Activated T-helper 1 cell treated with Interleukin-2 at 50 U/mL for 16 hours (primary cell): Measurements from ENCODE around the gene ARMC9.

ENCODE experiments used
- DNase-seq: peaks from one replicate; pipeline ENCODE4 v3.0.0-alpha.2; 2020; ENCODE audit warnings: low read depth

ARMC9 gene

DNA sequence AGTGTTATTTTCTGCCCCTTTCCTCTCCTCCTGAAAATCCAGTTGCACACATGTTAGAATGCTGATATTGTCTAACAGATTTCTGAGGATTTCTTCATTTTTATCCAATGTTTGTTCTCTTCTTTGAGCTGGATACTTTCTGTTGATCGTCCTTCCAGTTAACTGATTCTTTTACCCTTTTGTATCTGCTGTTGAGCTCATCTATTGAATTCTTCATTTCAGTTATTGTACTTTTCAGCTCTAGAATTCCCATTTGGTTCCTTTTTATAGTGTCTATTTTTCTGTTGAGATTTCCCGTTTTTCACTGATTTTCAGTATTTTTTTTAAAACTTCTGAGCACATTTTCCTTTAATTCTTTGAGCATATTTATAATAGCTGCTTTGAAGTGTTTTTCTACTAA, 119.1 kb downstream of the ARMC9 start:
- DNase-seq = no peak

DNA sequence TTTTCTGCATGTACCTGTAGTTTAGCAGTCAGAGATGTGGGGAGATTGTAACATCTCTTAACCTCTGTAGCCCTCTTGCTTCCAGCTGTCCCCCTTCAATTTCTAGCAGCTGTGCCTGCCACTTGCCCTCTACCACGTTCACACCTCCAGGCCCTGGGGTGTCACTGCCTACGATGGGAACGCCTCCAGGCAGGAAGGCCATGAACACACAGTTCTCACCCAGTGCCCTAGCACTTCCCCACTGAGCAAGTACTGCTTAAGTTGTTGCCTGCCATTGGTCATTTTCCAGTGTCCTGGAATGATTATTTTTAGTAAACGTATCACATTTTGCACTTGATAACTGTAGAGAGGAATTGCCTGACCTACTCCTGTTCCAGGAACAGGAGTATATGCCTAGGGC, 120.0 kb downstream of the ARMC9 start:
- DNase-seq = no peak

DNA sequence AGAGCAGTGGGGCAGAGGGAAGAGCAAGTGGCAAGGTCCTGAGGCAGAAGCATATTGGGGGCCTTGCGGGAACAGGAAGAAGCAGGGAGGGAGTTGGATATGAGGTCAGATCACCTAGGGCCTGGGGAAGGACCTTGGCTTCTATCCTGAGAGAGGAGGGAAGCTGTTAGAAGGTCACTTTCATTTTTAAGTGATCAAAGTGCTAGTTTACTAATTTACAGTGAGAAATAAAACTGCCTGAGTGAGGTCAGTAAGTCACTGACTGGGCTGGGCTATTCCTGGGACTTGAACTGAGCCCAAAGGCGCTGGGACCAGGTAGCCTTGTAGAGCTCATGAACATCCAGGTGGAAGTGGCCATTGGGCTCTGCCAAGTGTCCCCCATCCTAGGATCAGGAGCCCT, 120.5 kb downstream of the ARMC9 start:
- no peak for DNase-seq

DNA sequence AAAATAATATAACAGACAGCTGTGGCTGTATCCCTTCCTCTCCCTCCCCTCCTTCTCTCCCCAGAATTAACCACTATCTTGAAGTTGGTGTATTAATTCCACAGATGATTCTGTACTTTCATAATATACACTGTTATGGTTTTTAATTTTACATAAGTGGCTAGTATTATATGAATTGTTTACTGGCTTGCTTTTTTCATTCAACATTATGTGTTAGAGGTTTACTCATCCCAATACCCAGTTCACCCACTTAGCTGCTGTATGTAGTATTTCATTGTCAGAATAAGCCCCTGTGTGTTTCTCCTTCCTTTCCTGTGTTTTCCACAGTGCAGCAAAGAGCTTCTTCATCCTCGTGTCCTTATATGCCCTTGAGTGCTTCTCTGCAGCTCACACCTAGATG, 121.4 kb downstream of the ARMC9 start:
- no peak for DNase-seq

DNA sequence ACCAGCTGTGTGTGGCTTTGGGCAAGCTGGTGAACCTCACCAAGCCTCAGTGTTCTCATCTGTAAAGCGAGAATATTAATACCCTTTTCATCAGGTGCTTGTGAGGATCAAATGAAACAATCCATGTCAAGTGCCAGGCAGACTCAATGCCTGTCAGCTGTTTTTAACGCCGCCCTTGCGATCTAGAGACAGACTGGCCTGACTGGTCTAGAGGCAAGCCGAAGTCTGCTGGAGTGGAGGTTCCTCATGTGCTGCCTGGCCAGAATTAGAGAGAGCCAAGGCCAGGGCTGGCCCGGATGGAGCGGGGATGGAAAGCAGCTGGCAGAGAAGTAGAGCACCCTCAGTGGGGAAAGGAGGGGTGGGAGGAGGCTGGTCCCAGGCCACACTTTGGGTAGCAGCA, 122.6 kb downstream of the ARMC9 start:
- DNase-seq = no peak

DNA sequence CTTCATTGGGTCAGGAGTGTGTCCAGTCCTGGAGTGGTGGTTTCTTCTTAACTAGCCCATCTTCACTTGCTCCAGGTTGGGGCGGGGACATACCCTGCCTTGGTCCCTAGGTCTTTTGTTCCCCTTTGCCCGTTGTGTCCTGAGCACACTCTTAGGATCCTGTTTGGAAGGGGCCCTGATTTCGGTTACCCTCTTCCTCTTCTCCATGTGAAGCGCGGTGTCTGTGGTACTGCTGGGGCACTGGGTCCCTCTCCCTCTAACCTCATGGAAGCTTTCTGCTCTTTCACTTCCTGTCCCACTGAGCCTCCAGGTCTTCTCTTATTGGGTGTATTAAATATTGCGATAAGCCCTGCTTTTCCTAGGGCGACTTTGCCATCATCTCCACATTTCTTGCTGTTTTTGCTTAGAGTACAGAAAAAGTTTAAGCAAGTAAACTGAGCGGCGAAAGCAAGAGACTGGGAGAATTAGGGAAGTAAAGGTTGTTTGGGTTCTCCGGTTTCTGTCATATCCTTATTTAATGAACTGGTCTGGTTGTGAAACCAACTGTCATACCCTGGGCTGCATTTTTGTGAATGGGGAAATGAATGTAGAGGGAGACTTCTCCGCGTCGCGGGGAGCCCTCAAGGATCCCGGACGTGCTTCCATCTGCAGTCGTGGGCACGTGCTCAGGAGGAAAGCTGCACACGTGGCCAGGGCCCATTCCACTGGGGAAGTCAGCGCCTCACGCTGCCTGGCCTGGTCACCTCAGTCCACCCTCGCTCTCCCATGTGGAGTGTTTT, 123.3 kb downstream of the ARMC9 start:
- DNase-seq = no peak

DNA sequence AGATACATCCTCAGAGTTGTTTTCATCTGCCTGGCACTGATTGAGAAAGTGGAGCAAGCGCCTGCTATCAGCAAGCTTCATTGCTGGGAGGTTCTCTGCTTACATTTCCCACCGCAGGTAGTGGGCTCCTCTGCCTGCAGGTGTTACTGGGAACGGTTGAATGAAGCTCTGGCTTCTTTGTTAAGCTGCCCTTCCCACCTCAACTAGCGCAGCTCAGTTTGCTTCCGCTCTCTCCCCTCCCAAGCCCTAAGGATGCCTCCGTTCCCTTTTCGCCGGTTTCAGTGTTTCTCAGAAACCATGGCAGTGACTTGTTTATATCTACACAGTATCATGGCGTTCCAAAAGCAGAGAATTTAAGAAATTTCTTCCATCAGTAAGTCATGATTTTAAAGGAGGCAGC, 124.9 kb downstream of the ARMC9 start:
- DNase-seq = no peak

DNA sequence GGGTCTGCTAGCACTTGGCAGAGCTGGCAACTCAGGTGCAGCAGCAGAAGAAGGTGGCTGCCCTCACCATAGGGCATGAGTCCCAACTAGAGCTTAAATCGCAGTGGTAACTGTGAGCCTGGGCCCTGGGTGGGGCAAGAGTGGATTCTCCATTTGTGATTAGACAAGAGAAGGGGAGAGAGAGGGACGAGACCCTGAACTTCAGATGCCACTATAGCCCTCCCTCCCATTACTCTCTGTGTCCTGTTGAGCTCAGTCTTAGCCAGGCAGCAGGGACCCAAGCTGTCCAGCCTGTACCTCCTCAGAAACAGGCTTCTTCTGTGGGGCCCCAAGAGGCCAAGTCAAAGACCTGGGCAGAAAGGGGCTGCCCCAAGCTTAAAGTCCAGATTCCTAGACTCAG, 127.4 kb downstream of the ARMC9 start:
- no peak for DNase-seq

DNA sequence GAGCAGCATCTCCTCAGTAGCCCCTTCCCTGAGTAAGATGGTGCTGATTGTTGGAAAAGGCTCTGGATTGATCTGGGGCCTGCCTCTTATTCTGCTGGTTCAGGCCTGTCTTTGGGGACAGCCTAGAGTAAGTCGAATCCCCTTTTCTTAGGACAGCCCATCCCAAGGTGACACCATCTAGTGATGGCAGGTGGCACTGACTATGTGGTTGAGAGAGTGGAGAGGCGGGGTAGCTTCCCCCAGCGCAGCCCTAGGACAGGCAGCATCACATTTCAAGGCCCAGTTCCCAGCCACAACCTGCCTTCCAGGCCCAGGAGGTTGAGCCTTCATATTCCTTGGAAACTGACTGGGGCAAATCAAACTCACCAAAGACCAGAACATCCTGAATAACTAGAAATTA, 128.0 kb downstream of the ARMC9 start:
- no peak for DNase-seq

DNA sequence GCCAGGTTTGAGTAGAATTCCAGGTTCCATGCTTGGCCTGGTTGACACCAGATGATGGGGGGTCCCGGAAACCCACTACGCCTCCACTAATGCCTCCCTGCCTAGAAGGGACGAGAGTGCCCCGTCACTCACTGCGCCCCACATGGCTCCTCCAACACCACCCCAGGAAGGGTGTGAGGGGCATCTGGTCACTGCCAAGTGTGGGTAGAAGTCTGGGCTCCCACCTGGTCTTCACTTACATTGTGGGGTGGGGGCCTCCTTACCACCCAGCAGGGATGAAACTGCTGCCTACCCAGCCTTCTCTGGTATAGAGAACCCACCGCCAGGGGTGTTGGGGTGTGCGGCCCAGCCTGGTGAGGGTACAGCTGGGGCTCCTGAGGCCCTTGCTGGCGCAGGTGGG, 131.9 kb downstream of the ARMC9 start:
- DNase-seq = no peak

DNA sequence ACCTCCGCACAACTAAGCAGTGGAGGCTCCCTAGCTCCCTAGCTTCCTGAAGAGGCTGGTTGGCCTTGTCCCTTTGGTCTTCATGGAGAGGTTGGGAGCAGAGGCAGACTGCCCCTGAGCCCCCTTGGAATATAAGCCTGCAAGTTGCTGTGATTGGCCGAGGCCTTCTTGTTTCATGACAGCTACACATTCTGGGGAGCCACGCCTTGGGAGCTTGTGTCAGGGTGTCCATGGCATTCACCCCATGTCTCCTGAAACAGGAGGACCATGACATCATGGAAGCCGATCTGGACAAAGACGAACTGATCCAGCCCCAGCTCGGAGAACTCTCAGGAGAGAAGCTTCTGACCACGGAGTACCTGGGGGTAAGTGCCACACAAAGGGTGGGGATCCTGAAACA, 133.1 kb downstream of the ARMC9 start:
- DNase-seq = no peak

DNA sequence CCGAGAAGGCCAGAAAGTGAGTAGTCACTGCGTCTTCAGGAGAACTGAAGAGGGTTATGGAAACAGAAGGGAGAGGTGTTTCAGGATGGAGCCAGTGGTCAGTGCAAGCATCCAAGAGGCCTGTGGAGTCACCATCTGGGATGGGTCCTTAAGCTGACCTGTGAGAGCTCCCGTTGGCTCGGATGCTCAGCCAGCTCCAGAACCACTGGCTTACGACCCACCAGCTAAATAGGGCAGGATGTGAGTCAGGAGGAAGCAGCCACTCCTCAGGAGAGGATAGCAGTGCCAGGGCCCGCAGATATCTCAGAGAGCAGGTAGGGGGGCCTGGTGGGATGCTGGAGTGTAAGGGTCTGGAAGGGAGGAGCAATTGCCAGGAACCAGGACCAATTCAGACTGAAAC, 134.0 kb downstream of the ARMC9 start:
- DNase-seq = no peak

DNA sequence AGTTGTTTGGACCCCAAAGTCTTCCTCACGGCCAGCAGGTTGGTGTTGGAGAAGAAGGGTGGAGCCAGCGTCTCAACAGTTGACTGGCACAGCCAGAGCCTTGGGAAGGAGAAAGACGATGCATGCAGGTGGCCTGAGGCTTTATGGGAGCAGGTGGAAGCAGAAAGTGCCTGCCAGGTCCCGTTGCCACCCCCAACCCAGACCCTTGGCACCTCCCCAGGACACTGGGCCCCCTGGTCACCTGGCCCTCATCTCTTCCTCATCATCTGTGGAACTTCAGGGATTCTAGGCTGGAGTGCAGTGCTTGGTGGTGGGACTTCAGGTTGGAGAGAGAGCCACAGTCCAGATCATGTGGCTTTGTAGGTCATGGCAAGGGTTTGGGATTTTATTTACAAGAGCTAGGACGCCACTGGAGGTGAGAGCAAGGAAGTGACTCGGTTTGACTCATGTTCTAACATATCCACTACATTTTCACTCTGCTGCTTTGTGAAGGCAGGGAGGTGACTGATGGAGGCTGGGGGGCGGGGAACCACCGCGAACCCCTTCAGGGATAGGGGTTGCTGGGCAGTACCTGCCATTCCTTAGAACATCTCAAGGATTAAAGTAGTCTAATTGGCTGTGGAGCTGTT, 134.6 kb downstream of the ARMC9 start:
- DNase-seq = no peak

DNA sequence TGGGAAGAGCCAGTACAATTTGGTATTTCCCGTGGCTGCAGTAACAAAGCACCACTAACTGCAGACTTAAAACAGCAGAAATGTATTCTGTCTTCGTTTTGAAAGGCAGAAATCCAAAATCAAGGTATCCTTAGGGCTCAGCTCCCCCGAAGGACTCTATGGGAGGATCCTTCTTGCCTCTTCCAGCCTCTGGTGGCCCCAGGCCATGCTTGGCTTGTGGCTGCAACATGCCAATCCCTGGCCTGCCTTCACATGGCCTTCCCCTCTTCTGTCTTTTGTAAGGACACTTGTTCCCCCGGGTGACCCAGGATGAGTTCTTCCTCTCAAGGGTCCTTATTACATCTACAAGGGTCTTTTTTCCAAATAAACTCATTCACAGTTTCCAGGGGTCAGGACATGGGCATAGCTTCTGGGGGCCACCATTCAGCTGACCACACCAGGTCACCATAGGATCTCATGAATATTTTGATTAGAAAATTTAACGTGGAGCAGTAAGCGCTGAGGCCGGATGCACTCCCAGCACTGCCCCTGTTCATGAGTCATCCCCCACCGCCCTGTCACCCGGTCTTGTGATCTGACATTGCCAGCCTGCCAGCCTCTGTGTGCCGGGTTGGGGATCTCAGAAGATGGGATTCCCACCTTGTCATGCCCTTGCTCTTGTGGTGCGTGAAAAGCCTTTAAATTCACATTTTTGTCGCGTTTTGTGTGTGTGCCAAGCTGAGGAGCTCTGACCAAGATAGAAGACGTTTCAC, 135.9 kb downstream of the ARMC9 start:
- no peak for DNase-seq

DNA sequence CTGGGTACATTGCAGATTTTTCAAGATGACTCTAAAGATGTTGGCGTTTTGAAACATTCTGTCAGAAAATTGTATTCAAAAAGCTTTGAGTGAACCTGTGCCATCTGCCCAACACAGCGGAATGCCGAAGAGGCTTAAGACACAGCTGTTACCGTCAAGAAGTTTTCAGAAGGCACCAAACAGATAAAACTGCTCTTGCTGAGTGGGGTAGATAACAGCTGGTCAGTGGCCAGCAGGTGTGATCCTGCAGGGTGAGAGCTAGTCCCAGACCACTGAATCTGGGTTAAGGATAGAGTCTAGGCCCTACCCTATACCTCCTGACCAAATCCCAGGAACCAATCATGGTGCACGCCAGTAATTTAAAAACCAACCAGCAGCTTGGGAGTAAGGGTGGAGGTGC, 136.6 kb downstream of the ARMC9 start:
- DNase-seq = no peak

DNA sequence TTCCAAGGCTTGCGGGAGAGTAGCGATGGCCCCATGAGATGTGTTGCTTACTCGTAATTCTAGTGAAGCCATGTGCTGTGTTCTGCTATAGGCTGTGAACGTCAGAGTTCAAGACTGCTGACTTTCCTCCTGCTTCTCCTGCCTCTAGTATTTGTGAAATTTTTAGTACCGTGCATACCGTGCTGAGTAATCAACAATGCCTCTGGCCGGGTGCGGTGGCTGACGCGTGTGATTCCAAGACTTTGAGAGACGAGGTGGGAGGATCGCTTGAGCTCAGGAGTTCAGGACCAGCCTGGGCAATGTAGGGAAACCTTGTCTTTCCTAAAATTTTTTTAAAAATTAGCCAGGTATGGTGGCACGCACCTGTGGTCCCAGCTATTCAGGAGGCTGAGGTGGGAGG, 137.2 kb downstream of the ARMC9 start:
- no peak for DNase-seq

DNA sequence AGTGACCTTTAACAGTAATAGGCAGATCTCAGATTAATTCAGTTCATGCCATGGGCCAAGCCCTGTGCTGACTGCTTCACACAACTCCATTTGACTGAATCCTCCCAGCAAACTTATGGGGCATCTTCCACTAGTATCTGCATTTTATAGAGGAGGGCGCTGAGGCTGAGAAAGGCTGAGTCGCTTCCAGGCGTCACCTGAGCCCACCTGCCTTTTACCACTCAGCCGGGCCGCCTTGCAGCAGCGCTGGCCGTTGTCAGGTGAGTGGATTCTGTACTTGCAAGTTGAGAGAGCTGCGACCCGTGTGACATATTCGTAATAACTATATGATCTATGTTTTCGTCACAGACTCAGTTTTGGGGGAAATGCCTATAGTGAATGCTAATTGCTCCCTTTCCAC, 137.8 kb downstream of the ARMC9 start:
- DNase-seq = no peak

DNA sequence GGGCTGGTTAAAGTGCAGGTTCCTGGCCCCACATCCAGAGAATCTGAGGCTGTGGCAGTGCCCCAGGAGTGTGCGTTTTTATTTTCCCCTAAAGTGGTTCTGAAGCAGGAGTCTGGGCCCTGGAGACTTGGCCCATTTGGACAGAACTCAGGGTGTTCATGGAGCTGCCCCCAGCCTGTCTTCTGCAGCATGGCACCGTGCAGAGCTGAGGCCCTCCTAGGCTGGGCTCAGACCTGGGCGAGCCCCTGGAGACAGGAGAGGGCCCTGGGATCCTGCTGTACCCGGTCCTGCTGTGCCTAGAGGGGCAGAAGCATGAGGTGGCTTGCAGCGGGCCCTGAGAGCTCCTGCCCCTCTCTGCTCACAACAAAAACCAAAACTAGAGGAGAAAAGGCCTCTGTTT, 138.3 kb downstream of the ARMC9 start:
- no peak for DNase-seq

DNA sequence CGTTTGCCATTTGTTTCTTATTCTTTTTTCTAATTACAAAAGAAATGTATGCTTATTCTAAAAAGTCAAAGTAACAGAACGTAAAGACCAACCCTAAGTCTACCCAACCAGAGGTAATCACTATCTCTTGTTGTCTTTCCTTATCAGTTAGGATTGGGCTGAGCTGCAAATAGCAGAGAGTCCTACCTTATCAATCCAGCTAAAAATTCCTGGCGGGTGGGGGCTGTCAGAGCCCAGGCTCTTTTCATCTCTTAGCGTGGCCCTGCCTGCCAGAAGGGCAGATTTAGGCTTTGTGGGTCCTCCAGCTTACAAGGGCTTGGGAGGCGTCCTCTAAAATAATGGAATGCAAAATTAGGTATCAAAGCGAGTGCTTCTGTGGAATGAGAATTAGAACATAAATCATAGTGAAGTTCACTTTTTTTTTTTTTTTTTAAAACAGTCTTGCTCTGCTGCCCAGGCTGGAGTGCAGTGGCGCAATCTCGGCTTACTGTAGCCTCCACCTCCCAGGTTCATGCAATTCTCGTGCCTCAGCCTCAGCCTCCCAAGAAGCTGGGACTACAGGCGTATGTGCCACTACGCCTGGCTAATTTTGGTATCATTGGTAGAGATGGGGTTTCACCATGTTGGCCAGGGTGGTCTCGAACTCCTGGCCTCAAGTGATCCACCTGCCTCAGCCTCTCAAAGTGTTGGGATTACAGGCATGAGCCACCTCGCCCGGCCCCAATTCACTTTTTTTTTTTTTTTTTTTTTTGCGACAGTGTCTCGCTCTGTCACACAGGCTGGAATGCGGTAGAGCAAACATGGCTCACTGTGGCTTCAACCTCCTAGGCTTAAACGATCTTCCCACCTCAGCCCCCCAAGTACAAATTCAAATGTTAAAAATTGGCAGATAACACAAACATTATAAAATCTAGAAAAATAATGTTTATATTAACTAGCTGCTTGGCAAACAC, 139.7 kb downstream of the ARMC9 start:
- no peak for DNase-seq

DNA sequence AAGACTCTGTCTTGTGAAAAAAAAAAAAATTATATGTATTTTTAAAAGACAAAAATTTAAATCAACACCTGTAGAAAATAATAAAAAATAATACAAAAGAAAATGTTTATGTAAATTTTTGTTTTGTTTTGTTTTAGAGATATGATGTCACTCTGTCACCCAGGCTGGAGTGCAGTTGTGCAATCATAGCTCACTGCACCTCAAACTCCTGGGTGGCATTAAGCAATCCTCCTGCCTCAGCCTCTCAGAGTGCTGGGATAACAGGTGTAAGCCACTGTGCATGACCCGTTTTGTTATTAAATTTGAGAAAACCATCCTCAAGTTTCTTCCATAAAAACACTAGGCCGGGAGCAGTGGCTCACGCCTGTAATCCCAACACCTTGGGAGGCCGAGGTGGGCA, 140.9 kb downstream of the ARMC9 start:
- no peak for DNase-seq

DNA sequence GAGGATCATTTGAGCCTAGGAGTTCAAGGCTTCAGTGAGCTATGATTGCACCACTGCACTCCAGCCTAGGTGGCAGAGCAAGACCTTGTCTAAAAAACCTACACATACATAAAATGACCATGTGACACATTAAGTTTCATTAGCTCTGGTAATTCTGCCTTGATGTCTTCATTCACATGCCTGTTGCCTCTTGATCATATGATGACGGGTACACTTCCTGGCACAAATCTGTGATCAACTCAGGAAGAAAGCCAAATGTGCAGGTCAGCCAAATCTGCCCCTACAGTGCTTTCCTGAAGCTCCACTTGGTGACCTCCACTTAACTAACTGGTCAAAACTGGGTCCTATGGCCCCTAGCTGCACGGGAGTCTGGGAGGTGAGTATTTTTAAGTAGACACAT, 142.7 kb downstream of the ARMC9 start:
- no peak for DNase-seq

DNA sequence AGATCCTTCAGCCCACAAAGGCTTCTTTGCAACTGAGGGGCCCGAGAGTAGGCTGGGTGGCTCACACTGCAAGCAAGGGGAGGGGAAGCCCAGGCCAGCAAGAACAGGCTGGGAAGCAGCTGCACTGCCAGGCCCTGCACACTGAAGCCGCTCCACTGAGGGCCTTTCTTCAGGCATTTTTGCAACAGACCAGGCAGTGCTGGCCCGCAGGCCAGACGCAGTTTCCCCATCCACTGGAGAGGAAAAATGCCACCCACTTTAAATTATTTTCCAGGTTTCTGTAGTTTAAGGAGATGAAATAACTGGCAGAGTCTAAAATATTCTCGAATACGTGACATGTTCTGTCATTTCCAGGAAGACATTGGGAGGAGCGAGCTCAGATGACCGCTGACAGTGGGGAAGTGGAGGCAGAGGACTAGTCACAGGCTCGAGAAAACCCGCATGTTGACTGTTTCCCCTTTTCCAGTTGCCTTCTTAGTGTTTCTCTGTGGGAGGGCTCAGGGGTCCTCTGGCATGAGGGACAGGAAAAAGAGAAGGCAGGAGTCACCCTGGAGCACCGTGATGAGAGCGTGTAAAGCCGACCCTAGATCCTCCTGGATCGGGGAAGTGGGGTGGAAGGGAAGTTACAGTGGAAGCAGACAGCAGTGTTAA, 143.8 kb downstream of the ARMC9 start:
- no peak for DNase-seq
